K562 (cell line): ENCODE measurements around the gene HOXC5. TPM values are rescaled to one million over a fixed set of nuclear protein-coding genes. Genes with fewer than 3 reads are reported as not detected.

Source experiments
- IRF2 ChIP-seq: sonication (generic); formaldehyde crosslinking; IDR thresholded peaks from 2 replicates; pipeline ENCODE4 v1.8.1; 2022; ENCODE audit warnings: mild to moderate bottlenecking, missing genetic modification reagents
- NR2C1 ChIP-seq, 2 experiments: fragments of 450-650 bp; IDR thresholded peaks; 2 replicates each; pipeline ENCODE4 v1.6.1; 2017; ENCODE audit warnings: mild to moderate bottlenecking in 2 of 2, antibody characterized with exemption in 1 of 2, inconsistent platforms in 1 of 2, missing compliant biosample characterization in 1 of 2, missing genetic modification characterization in 1 of 2
- POLR2G ChIP-seq: fragments of 200-400 bp; formaldehyde crosslinking; IDR thresholded peaks from 2 replicates; pipeline ENCODE4 v1.6.1; 2017; ENCODE audit warnings: low read depth, mild to moderate bottlenecking, antibody characterized with exemption, low read length, moderate library complexity
- RBM14 ChIP-seq: fragments of 200-400 bp; formaldehyde crosslinking; IDR thresholded peaks from 2 replicates; pipeline ENCODE4 v1.6.1; 2018; ENCODE audit warnings: low read depth, mild to moderate bottlenecking, low read length, moderate library complexity, borderline replicate concordance; ENCODE audit not compliant: insufficient read depth
- ZNF778 ChIP-seq: fragments of 450-650 bp; formaldehyde crosslinking; IDR thresholded peaks from 2 replicates; pipeline ENCODE4 v1.4.0; 2020; ENCODE audit warnings: mild to moderate bottlenecking, moderate library complexity
- polyA plus RNA-seq, 8 experiments: library from polyadenylated mRNA; depleted of rRNA in 4 of 8; stranded (reverse) in 5 of 8; unstranded in 3 of 8; fragments of >200 nt; fragmentation: Nextera tagmentation in 2 of 8; fragmentation: Illumina TruSeq in 1 of 8; extraction: Ambion mirVana in 2 of 8; extraction: Trizol in 1 of 8; gene quantifications; 2 replicates each; pipeline versions ENCODE4 v1.2.1 to v1.2.3, GENCODE V29; 2011 to 2014; ENCODE audit warnings: inconsistent platforms in 1 of 8, missing spikeins in 1 of 8
- total RNA-seq, 7 experiments: library from RNA; depleted of rRNA in 6 of 7; stranded (reverse); fragments of >200 nt in 6 of 7; fragmentation: Illumina TruSeq in 2 of 7; extraction: Trizol in 2 of 7; gene quantifications; 2 replicates each; pipeline versions ENCODE4 v1.2.1 to v1.2.3, GENCODE V29; 2011 to 2021; ENCODE audit warnings: low replicate concordance in 1 of 7
- TF ChIP-seq, protein P1 (sequence below): sonication (generic); formaldehyde crosslinking; IDR thresholded peaks from 2 replicates; pipeline ENCODE4 v1.8.1; 2023; ENCODE audit warnings: mild to moderate bottlenecking, missing genetic modification reagents
- TF ChIP-seq, protein P2 (sequence below): fragments of 450-650 bp; IDR thresholded peaks from 2 replicates; pipeline ENCODE4 v1.6.1; 2016

Gene HOXC5
- total and polyA plus RNA-seq, 9 of the 15 experiments (the other 6 are each of a cell fraction or from before 2014, with no cell fraction given), result 0.10 to 0.44 (median 0.18) TPM; not detected in 4

DNA sequence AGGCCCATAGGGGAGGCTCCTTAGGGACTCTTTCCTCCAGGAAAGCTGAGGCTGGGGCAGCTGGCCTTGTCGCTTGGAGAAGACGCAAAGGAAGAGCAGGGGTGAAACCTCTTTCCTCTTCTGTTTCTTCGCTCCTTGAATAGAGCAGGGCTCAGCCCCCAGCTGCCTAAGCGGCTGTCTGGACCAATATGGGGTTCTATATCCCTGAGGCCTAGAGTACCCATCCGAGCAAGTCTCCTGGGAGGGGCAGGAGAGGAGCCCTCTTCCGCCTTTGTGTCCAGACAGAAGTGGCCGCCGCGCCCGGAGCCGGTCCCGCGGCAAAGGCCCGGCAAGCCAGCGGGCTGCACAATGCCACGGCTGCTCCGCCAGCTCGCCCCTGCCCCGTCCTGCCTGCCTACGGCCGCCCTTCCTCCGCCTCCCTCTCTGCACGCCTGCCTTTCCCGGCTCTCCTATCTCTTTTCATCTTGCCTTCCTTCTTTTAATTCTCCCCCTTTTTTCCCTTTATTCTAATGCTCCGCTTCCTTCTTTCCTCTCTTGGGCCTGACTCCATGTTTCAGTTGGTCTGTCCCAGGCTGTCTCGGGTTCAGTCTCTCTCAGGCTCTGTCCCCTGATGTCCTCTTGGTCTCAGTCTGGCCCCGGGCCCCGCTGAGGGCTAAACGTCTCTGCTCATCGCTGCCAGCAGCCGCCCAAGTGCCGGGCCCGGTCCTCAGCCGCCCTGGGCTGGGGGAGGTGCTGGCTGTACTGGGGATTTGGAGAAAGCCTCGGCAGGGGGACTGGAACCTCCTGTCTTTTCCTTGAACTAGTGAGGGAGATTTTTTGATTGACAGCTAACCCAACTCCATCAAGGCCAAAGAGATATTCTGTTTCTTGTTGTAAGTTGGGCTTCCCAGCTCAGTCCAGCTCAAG, 35.4 kb upstream of the HOXC5 start (continued):
- peak; percentile 27; the same call in 1 of the 2 replicates for TF ChIP-seq POLR2G
- TF ChIP-seq, protein P1, sequence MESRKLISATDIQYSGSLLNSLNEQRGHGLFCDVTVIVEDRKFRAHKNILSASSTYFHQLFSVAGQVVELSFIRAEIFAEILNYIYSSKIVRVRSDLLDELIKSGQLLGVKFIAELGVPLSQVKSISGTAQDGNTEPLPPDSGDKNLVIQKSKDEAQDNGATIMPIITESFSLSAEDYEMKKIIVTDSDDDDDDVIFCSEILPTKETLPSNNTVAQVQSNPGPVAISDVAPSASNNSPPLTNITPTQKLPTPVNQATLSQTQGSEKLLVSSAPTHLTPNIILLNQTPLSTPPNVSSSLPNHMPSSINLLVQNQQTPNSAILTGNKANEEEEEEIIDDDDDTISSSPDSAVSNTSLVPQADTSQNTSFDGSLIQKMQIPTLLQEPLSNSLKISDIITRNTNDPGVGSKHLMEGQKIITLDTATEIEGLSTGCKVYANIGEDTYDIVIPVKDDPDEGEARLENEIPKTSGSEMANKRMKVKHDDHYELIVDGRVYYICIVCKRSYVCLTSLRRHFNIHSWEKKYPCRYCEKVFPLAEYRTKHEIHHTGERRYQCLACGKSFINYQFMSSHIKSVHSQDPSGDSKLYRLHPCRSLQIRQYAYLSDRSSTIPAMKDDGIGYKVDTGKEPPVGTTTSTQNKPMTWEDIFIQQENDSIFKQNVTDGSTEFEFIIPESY (CRISPR knock-in tag), result 0 out of 2 replicates have a peak, but pooled peaks have one; percentile 31
- no peak for TF ChIP-seq IRF2
- no peak for TF ChIP-seq ZNF778 (CRISPR knock-in tag)
- no peak for TF ChIP-seq NR2C1 (IDR thresholded peaks at IDR 0.05)
- no peak for TF ChIP-seq NR2C1 (tag; IDR thresholded peaks at IDR 0.05)
- TF ChIP-seq RBM14, result 0 out of 2 replicates have a peak, but pooled peaks have one; percentile 45
- TF ChIP-seq, protein P2, sequence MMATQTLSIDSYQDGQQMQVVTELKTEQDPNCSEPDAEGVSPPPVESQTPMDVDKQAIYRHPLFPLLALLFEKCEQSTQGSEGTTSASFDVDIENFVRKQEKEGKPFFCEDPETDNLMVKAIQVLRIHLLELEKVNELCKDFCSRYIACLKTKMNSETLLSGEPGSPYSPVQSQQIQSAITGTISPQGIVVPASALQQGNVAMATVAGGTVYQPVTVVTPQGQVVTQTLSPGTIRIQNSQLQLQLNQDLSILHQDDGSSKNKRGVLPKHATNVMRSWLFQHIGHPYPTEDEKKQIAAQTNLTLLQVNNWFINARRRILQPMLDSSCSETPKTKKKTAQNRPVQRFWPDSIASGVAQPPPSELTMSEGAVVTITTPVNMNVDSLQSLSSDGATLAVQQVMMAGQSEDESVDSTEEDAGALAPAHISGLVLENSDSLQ, result peak; percentile 96
- TF ChIP-seq, all 486 proteins: peak for 11
